T-cell (primary cell): Measurements from ENCODE around the gene CACNA1F. TPM values are rescaled to one million over a fixed set of nuclear protein-coding genes. Genes with fewer than 3 reads are reported as not detected.
A peak's percentile ranks its signal among the peaks of the same experiment; 100 is the strongest.

Experiments used
- ATAC-seq, 4 experiments: fragments of 200-7000 bp in 3 of 4; fragments of 150-1000 bp in 1 of 4; cut with Tn5 transposase; replicated peaks in 1 of 4; 1 replicate in 3 of 4; 2 replicates in 1 of 4; pipeline ENCODE4 v1.10.0; 2021; ENCODE audit warnings: moderate library complexity in 3 of 4, mild to moderate bottlenecking in 2 of 4, moderate number of reproducible peaks in 1 of 4
- CTCF ChIA-PET, 2 donors: fragments of 300-600 bp; sonication (Branson Sonifier 250); formaldehyde crosslinking; loops; one replicate each; lab custom pipeline; 2022; ENCODE audit warnings: antibody characterized with exemption in 2 of 2; lab: Charles Lee
- POLR2A ChIA-PET, 2 donors: fragments of 300-600 bp; sonication (Branson Sonifier 250); formaldehyde crosslinking; loops; one replicate each; lab custom pipeline; 2022; ENCODE audit warnings: antibody characterized with exemption in 2 of 2; lab: Charles Lee
- DNase-seq, 35 experiments: peaks; one replicate each; pipeline versions ENCODE4 v3.0.0 to v3.0.0-alpha.2; 2013 to 2023
- H3K27ac ChIP-seq: one replicate; pipeline ENCODE4 v1.5.1; 2013; ENCODE audit warnings: low read length
- H3K27me3 ChIP-seq, 2 experiments: replicated peaks in 1 of 2; 1 replicate in 1 of 2; 2 replicates in 1 of 2; pipeline versions ENCODE4 v1.6.1 to v1.7.0; 2013; ENCODE audit warnings: low read length in 1 of 2, mixed read lengths in 1 of 2; ENCODE audit not compliant: control insufficient read depth in 2 of 2, insufficient read depth in 2 of 2; ENCODE audit errors: extremely low read depth in 1 of 2
- H3K36me3 ChIP-seq, 2 donors: 1 replicate in 1 of 2; 2 replicates in 1 of 2; pipeline versions ENCODE4 v1.6.1 to v1.7.0; 2013; ENCODE audit warnings: low read length in 1 of 2; ENCODE audit not compliant: control insufficient read depth in 2 of 2, insufficient read depth in 1 of 2; ENCODE audit errors: extremely low read depth in 1 of 2
- H3K4me1 ChIP-seq, 2 experiments: 1 replicate in 1 of 2; 2 replicates in 1 of 2; pipeline versions ENCODE4 v1.6.1 to v1.7.0; 2013; ENCODE audit warnings: low read length in 2 of 2, mixed read lengths in 1 of 2; ENCODE audit not compliant: insufficient read depth in 2 of 2, control insufficient read depth in 1 of 2; ENCODE audit errors: extremely low read depth in 1 of 2
- H3K4me3 ChIP-seq, 2 donors: 1 replicate in 1 of 2; 2 replicates in 1 of 2; pipeline versions ENCODE4 v1.5.1 to v1.7.0; 2013; ENCODE audit warnings: mild to moderate bottlenecking in 2 of 2, low read length in 1 of 2, moderate library complexity in 1 of 2; ENCODE audit not compliant: control insufficient read depth in 1 of 2; ENCODE audit errors: extremely low read depth in 1 of 2
- H3K9me3 ChIP-seq: 2 replicates; pipeline ENCODE4 v1.7.0; 2013
- H3K27ac Mint-ChIP-seq, 2 donors: one replicate each; pipeline ENCODE4 v1.8.0; 2020 to 2021; ENCODE audit warnings: mild to moderate bottlenecking in 2 of 2, mixed read lengths in 2 of 2
- H3K27me3 Mint-ChIP-seq, 2 donors: one replicate each; pipeline ENCODE4 v1.8.0; 2021 to 2022; ENCODE audit warnings: mixed read lengths in 2 of 2
- H3K36me3 Mint-ChIP-seq: one replicate; pipeline ENCODE4 v1.8.0; 2021; ENCODE audit warnings: mixed read lengths
- H3K4me1 Mint-ChIP-seq, 3 donors: one replicate each; pipeline ENCODE4 v1.8.0; 2020 to 2022; ENCODE audit warnings: mixed read lengths in 3 of 3, mild to moderate bottlenecking in 1 of 3
- H3K4me3 Mint-ChIP-seq, 3 donors: one replicate each; pipeline ENCODE4 v1.8.0; 2020 to 2022; ENCODE audit warnings: mild to moderate bottlenecking in 3 of 3, mixed read lengths in 3 of 3, moderate library complexity in 3 of 3
- H3K9me3 Mint-ChIP-seq, 3 donors: one replicate each; pipeline ENCODE4 v1.8.0; 2020 to 2022; ENCODE audit warnings: mixed read lengths in 3 of 3
- WGBS: methylation state at CpG from one replicate; pipeline ENCODE4 v1.1.5; 2013; ENCODE audit warnings: missing lambda C conversion rate; ENCODE audit not compliant: insufficient coverage; 5-methylcytosine and 5-hydroxymethylcytosine counted together
- total RNA-seq, 35 experiments: library from RNA in 6 of 35; stranded (reverse) in 6 of 35; fragments of 120-200 nt in 1 of 35; gene quantifications; one replicate each; pipeline versions ENCODE4 v1.2.1 to v1.2.4 and lab custom pipeline; 2013 to 2026

Gene CACNA1F
- total RNA-seq, 5 donors from 2014 or later (not counting 1 experiment from before 2014, with no cell fraction given) = 1.4 to 1.9 (median 1.6) TPM

DNA sequence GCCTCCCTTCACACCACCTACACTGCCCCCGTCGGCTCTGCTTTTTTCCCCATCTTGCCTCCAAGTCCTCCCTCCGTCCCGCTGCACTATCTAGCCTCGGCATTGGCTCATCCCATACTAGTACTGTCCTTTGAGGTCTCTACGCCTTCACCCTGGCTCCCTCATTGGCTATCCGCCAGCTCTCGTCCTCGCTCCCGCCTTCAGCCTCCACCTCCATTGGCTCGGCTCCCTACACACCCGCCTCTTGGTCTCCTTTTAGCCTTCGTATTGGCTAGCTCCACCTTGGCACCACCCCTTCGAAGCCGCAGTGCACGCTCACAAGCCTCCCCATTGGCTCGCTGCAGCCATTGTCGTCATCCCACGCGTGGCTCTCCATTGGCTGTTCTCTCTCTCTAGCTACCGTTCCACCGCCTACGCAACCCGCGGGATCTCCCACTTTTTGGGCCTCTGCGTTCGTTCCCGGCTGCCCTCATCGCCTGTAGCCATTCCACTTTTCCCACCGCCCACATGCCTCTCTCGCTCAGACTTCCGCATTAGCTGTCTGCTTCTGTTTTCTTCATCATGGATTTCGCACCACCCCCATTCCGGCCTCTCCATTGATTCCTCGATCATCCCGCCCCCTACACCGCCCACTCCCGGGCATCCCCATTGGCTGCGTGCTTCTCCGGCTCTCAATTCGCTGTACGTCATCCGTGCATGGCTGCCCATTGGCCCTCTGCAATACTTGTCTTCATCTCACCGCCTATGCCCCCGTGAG, 36.0 kb upstream of the CACNA1F start:
- Histone ChIP-seq H3K27ac (peak overlapping the region; percentile 97), H3K27me3 (no peaks in the 10 kb centered on the region), H3K4me1 (peaks cover 13 to 53% of the 10 kb centered on the region in 2 experiments), H3K9me3 (no peaks in the 10 kb centered on the region), H3K36me3 (peaks cover 0 to 4% of the 10 kb centered on the region in 2 donors), H3K4me3 (peak overlapping the region; percentile 20 to 82)
- H3K36me3 Mint-ChIP-seq = peaks cover 5% of the 10 kb centered on the region
- H3K4me1 Mint-ChIP-seq = peaks cover 41 to 55% (median 44%) of the 10 kb centered on the region in 3 donors
- ATAC-seq (peak; percentile 79 to 83 (median 80)), DNase-seq (peak; percentile 81 to 97 (median 94))
- ChIA-PET CTCF (interaction anchor here in 1 of 2 donors (1.2 to 1.8 kb wide), 2 partner anchors 78 to 113 kb away, joined by 8 to 9 read pairs; no protein-coding TSS in a partner anchor), POLR2A (interaction anchor here (0.6 to 1.9 kb wide), 9 partner anchors 40 to 691 kb away, joined by 3 to 8 read pairs (median 4); partner anchors contain the start of genes CLCN5 (in 1 of the 2), GRIPAP1 (in 1 of the 2) and HDAC6 (in 1 of the 2))
- H3K9me3 Mint-ChIP-seq = no peaks in the 10 kb centered on the region
- under 1% methylated on average over 39 of the region's 45 CpGs for WGBS
- peak overlapping the region; percentile 99 to 100 for H3K27ac Mint-ChIP-seq
- H3K27me3 Mint-ChIP-seq = peaks cover 0 to under 1% of the 10 kb centered on the region in 2 donors
- H3K4me3 Mint-ChIP-seq = peak overlapping the region; percentile 83 to 94 (median 92)

DNA sequence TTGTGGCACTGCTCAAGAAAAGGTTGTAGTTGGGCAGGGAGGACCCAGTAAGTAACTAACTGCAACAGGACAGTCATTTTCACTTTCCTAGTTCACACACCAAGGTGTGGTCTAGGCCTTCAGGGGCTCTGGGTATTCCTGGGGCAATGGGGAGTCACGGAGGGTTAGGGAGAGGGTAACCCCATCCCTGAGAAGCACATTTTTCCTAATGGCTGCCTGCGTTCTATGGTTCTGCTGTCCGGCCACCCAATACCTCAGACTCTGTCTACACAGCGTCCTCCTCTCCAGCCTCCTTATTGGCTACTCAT, 35.5 kb upstream of the CACNA1F start:
- POLR2A ChIA-PET = interaction anchor here (0.6 to 1.9 kb wide), 9 partner anchors 41 to 691 kb away, joined by 3 to 8 read pairs (median 4); partner anchors contain the start of genes CLCN5 (in 1 of the 2), GRIPAP1 (in 1 of the 2) and HDAC6 (in 1 of the 2)
- no peaks in the 10 kb centered on the region for H3K9me3 Mint-ChIP-seq
- peak overlapping the region; percentile 99 to 100 for H3K27ac Mint-ChIP-seq
- Histone ChIP-seq H3K27me3 (no peaks in the 10 kb centered on the region), H3K4me1 (peaks cover 10 to 47% of the 10 kb centered on the region in 2 experiments), H3K27ac (peak overlapping the region; percentile 97), H3K36me3 (peaks cover 0 to 4% of the 10 kb centered on the region in 2 donors), H3K9me3 (no peaks in the 10 kb centered on the region), H3K4me3 (peak overlapping the region; percentile 20 to 82)
- ATAC-seq (no peak), DNase-seq (no peak)
- peak overlapping the region; percentile 83 to 94 (median 92) for H3K4me3 Mint-ChIP-seq
- CTCF ChIA-PET = interaction anchor here in 1 of 2 donors (1.2 to 1.8 kb wide), 2 partner anchors 78 to 113 kb away, joined by 8 to 9 read pairs; no protein-coding TSS in a partner anchor
- H3K27me3 Mint-ChIP-seq = peaks cover 0 to 4% of the 10 kb centered on the region in 2 donors
- H3K36me3 Mint-ChIP-seq = peaks cover 5% of the 10 kb centered on the region
- WGBS = 0% methylated on average over 1 of the region's 4 CpGs
- peaks cover 37 to 54% (median 39%) of the 10 kb centered on the region in 3 donors for H3K4me1 Mint-ChIP-seq

DNA sequence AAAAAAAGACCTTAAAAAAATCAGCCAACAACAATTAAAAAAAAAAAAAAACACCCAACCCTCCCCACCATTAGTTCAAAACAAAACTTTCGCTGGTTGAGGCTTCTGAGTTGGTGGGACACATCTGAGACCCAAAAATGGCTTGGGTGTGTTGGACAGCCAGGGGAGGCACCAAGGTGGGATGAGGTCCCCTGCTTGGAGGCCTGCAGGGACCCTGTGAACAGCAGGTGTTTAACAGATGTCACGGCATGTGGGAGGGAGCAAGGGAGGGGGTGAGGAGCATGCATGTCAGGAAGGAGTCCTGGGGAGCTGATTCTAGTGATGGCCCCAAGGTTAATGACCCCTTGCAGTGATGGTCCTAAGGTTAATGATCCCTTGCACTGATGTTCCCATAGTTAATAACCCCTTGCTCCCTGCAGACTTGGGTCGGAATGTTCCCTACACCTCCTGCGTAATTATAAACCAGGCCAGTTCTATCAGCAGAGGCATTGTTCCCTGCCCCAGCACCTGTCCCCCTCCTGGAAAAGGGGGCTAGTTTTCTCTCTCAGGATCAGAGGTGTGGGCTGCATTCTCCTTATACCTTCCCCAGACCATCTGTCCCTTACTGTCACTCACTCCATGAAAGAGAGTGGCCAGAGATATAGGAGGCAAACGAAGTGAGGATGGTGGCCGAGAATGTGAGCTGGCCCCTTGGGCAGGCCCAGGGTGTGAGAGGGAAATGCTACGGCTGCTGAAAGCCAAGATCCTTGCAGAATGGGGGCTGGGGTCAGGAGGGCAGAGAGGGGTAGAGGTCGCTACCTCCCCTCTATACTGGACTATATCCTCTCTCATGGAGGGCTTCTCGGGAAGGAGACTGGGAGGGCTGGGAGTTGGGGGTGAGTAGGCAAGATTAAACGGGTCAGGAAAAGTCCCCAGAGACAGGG, 33.6 kb upstream of the CACNA1F start:
- DNase-seq (no peak), ATAC-seq (no peak)
- POLR2A ChIA-PET = interaction anchor here in 1 of 2 donors (0.8 kb wide), 1 partner anchor 239 kb away, joined by 3 read pairs; no protein-coding TSS in a partner anchor
- Histone ChIP-seq H3K4me1 (peaks cover 5 to 29% of the 10 kb centered on the region in 2 experiments), H3K27me3 (no peaks in the 10 kb centered on the region), H3K27ac (no peak overlapping the region), H3K4me3 (no peak overlapping the region), H3K9me3 (no peaks in the 10 kb centered on the region), H3K36me3 (peaks cover 0 to 4% of the 10 kb centered on the region in 2 donors)
- CTCF ChIA-PET = interaction anchor here in 1 of 2 donors (0.5 kb wide), 1 partner anchor 423 kb away, joined by 4 read pairs; no protein-coding TSS in a partner anchor
- Mint-ChIP-seq H3K4me3 (peak overlapping the region in 1 of 3 donors; percentile 17), H3K4me1 (peaks cover 21 to 37% (median 22%) of the 10 kb centered on the region in 3 donors), H3K36me3 (peaks cover 5% of the 10 kb centered on the region), H3K27ac (no peak overlapping the region), H3K9me3 (no peaks in the 10 kb centered on the region), H3K27me3 (peaks cover 0 to 8% of the 10 kb centered on the region in 2 donors)
- 100% methylated on average over 1 of the region's 10 CpGs for WGBS

DNA sequence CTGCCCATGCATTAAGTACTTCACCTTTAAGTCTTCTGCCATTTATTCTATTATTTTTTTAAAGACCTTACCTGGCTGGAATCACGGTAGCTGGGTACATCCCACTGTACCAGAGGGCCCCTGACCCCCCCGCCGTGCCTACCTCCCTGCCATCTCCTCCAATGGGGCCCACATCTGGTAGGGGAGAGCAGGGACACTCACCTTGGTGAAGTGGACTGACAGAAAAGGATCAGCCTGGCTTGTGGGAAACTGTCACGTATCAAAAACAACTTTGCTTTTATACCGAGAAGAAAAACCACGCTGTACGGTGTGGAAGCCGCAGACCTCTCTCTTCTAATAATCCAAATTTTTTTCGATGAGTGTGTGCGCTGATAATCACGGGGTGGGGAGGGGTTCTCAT, 31.3 kb upstream of the CACNA1F start, which contains the start of gene FOXP3:
FOXP3 (minus strand) TSS at position 251 of the 400 bp plus-strand sequence. CDS start 6,205 bp downstream, outside the sequence.
- WGBS = no CpG with 5 or more reads among the region's 11 CpGs
- H3K36me3 ChIP-seq = no peaks in the 10 kb centered on the region
- ChIA-PET POLR2A (no interaction called here), CTCF (no interaction called here)
- H3K9me3 Mint-ChIP-seq = no peaks in the 10 kb centered on the region
- H3K4me1 Mint-ChIP-seq = peaks cover 15 to 32% (median 20%) of the 10 kb centered on the region in 3 donors
- H3K4me1 ChIP-seq = peaks cover 0 to 15% of the 10 kb centered on the region in 2 experiments
- no peak within 1 kb of the TSS for H3K27ac ChIP-seq
- no peaks in the 10 kb centered on the region for H3K9me3 ChIP-seq
- H3K4me3 ChIP-seq = peak within 1 kb of the TSS in 1 of 2 donors; percentile 21
- no peaks in the 10 kb centered on the region for H3K27me3 ChIP-seq
- DNase-seq = no peak
- H3K27me3 Mint-ChIP-seq = peaks cover 0 to 9% of the 10 kb centered on the region in 2 donors
- no peaks in the 10 kb centered on the region for H3K36me3 Mint-ChIP-seq
- H3K4me3 Mint-ChIP-seq = peak within 1 kb of the TSS; percentile 6 to 76 (median 63)
- peak within 1 kb of the TSS; percentile 64 to 77 for H3K27ac Mint-ChIP-seq
- no peak for ATAC-seq

DNA sequence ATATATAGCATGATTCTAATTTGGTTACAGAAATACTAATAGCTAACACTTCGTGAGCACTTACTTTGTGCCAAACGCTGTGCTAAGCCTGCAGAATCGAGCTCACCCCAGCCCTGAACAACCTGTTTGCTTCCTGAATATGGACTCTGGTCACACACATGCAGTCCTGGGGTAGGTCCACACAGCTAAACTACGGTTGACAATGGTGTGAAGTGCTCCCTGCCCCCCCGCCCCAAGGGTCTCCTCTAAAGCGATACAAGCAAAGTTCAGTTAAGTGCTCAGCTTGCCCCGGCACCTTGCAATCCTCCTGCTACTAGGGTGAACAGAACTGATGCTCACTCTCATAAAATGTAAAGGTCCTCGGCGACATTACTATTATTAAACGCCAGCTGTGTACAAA, 30.5 kb upstream of the CACNA1F start:
- peaks cover 18 to 37% (median 28%) of the 10 kb centered on the region in 3 donors for H3K4me1 Mint-ChIP-seq
- Histone ChIP-seq H3K36me3 (no peaks in the 10 kb centered on the region), H3K27ac (no peak overlapping the region), H3K4me1 (peaks cover 0 to 22% of the 10 kb centered on the region in 2 experiments), H3K27me3 (no peaks in the 10 kb centered on the region), H3K9me3 (no peaks in the 10 kb centered on the region), H3K4me3 (peak overlapping the region in 1 of 2 donors; percentile 21)
- H3K36me3 Mint-ChIP-seq = no peaks in the 10 kb centered on the region
- no peaks in the 10 kb centered on the region for H3K9me3 Mint-ChIP-seq
- H3K4me3 Mint-ChIP-seq = peak overlapping the region; percentile 6 to 76 (median 63)
- POLR2A ChIA-PET = interaction anchor here in 1 of 2 donors (0.8 kb wide), 1 partner anchor 15 kb away, joined by 5 read pairs; no protein-coding TSS in a partner anchor
- CTCF ChIA-PET = no interaction called here
- peak overlapping the region in 1 of 2 donors; percentile 77 for H3K27ac Mint-ChIP-seq
- ATAC-seq (no peak), DNase-seq (no peak)
- WGBS = 100% methylated on average over 5 of the region's 10 CpGs
- H3K27me3 Mint-ChIP-seq = peaks cover 0 to 9% of the 10 kb centered on the region in 2 donors
